ENCODE data around the gene SIRT6. TPM values are rescaled to one million over a fixed set of nuclear protein-coding genes. Genes with fewer than 3 reads are reported as not detected.
"Not testable (repeated sequence)": the region's sequence is repeated elsewhere in the genome, so short reads cannot be mapped to it uniquely, and the experiment has no call there.

The SIRT6 gene
- total RNA-seq, 2 donors from 2014 or later: 13.2 to 54.1 TPM

DNA sequence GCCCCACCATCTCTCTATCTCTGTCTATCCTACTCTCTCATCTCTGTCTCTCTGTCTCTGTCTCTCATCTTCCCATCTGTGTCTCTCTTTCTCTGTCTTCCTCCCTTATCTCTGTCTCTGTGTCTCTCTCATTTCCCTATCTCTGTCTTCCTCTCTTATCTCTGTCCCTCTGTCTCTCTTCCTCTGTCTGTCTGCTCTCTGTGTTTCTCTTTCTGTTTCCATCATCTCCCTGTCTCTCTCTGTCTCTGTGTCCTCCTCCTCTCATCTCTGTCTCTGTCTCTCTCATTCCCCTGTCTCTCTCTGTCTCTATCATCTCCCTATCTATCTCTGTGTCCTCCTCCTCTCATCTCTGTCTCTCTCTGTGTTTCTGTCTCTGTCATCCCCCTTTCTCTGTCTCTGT lies 45.4 kb upstream of the SIRT6 start:
- H3K27ac ChIP-seq: no peak overlapping the region
- ATAC-seq (no peak), DNase-seq (no peak)
- no peak overlapping the region for H3K4me3 ChIP-seq
- H3K36me3 ChIP-seq (replicated peaks in 1 of 2; ENCODE audit: insufficient read depth in 1 of 2, low read depth in 2 of 2): no peaks in the 10 kb centered on the region
- intact Hi-C loops (cut with DNase I): no loop called here
- TF ChIP-seq POLR2A (IDR thresholded peaks at IDR 0.05): no peak
- TF ChIP-seq, protein P1, sequence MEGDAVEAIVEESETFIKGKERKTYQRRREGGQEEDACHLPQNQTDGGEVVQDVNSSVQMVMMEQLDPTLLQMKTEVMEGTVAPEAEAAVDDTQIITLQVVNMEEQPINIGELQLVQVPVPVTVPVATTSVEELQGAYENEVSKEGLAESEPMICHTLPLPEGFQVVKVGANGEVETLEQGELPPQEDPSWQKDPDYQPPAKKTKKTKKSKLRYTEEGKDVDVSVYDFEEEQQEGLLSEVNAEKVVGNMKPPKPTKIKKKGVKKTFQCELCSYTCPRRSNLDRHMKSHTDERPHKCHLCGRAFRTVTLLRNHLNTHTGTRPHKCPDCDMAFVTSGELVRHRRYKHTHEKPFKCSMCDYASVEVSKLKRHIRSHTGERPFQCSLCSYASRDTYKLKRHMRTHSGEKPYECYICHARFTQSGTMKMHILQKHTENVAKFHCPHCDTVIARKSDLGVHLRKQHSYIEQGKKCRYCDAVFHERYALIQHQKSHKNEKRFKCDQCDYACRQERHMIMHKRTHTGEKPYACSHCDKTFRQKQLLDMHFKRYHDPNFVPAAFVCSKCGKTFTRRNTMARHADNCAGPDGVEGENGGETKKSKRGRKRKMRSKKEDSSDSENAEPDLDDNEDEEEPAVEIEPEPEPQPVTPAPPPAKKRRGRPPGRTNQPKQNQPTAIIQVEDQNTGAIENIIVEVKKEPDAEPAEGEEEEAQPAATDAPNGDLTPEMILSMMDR (IDR thresholded peaks at IDR 0.05): no peak
- H3K27me3 ChIP-seq: peaks cover 0 to 6% of the 10 kb centered on the region in 2 donors
- no peaks in the 10 kb centered on the region for H3K9me3 ChIP-seq
- no peaks in the 10 kb centered on the region for H3K4me1 ChIP-seq

DNA sequence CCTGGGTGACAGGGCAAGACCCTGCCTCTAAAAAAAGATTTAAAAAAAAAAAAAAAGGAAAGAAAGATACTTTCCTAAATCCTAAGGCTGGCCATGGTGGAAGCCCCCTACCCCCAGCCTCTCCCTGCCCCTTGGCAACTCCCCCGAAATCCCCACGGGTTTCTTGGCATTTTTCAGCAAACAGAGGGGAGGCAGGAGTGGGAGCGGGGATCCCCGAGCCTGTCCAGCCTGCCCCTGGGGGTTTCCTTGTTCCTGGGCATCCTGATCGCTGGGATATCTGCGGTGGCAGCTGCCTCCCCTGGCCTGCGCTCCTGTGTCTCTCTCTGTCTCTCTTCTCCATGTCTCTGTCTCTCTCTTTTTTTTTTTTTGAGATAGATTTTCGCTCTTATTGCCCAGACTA lies 43.5 kb upstream of the SIRT6 start:
- Histone ChIP-seq H3K27me3 (peaks cover 0 to 6% of the 10 kb centered on the region in 2 donors), H3K9me3 (no peaks in the 10 kb centered on the region), H3K4me3 (no peak overlapping the region), H3K4me1 (no peaks in the 10 kb centered on the region), H3K27ac (no peak overlapping the region), H3K36me3 (replicated peaks in 1 of 2; ENCODE audit: insufficient read depth in 1 of 2, low read depth in 2 of 2) (no peaks in the 10 kb centered on the region)
- intact Hi-C loops (cut with DNase I): no loop called here
- WGBS, 2 donors: 66 to 73% methylated on average over 8 of the region's 8 CpGs
- ATAC-seq (no peak), DNase-seq (no peak)
- TF ChIP-seq POLR2A (IDR thresholded peaks at IDR 0.05): no peak
- TF ChIP-seq, protein P1 (IDR thresholded peaks at IDR 0.05): no peak

DNA sequence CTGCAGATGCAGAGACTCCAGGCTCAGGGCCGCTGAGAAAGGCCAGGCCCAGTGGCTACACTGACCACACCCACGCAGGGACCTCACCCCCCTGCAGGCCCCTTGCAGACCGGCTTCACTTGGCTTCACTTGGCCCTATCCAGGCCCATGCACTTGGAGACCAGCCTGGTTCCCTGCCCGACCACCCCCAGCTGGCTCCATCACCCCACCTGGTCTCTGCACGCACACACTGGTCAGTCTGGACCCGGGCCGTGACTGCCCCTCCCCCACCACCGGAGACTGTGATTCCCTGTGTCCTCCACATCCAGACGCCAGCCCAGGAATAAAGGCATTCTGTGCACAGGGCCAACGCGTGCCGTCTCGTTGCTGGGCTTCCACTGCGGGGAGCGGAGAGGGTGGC lies 42.1 kb upstream of the SIRT6 start:
- Histone ChIP-seq H3K27me3 (peaks cover 0 to 6% of the 10 kb centered on the region in 2 donors), H3K9me3 (no peaks in the 10 kb centered on the region), H3K27ac (no peak overlapping the region), H3K4me1 (no peaks in the 10 kb centered on the region), H3K36me3 (replicated peaks in 1 of 2; ENCODE audit: insufficient read depth in 1 of 2, low read depth in 2 of 2) (no peaks in the 10 kb centered on the region), H3K4me3 (no peak overlapping the region)
- intact Hi-C loops (cut with DNase I): no loop called here
- TF ChIP-seq, protein P1 (IDR thresholded peaks at IDR 0.05): no peak
- TF ChIP-seq POLR2A (IDR thresholded peaks at IDR 0.05): no peak
- no peak for DNase-seq
- ATAC-seq: no peak
- 63 to 71% methylated on average over 11 to 15 of the region's 15 CpGs for WGBS, 2 donors

DNA sequence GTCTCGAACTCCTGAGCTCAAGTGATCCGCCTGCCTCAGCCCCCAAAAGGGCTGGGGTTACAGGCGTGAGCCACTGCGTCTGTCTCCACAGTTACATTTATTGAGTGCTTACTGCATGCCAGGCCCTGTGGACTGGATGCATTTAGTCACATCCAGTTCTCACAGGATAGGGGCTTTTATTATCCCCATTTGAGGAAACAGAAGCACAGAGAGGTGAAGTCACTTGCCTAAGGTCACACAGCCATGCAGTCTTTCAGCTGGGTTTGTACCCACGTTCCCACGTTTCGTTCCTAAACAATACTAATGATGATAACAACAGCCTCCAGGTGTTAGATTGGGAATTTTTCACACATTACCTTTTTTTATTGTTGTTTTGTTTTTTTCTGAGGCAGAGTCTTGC lies 37.8 kb upstream of the SIRT6 start:
- H3K36me3 ChIP-seq (replicated peaks in 1 of 2; ENCODE audit: insufficient read depth in 1 of 2, low read depth in 2 of 2): no peaks in the 10 kb centered on the region
- no peak overlapping the region for H3K4me3 ChIP-seq
- H3K27ac ChIP-seq: no peak overlapping the region
- H3K4me1 ChIP-seq: no peaks in the 10 kb centered on the region
- 69 to 70% methylated on average over 7 of the region's 7 CpGs for WGBS, 2 donors
- H3K27me3 ChIP-seq: no peaks in the 10 kb centered on the region
- no peaks in the 10 kb centered on the region for H3K9me3 ChIP-seq
- intact Hi-C loops (cut with DNase I): no loop called here
- DNase-seq (peak in 2 of 4 donors; percentile 45 to 46), ATAC-seq (peak; percentile 60)
- TF ChIP-seq, protein P1 (IDR thresholded peaks at IDR 0.05): no peak
- TF ChIP-seq POLR2A (IDR thresholded peaks at IDR 0.05): no peak

DNA sequence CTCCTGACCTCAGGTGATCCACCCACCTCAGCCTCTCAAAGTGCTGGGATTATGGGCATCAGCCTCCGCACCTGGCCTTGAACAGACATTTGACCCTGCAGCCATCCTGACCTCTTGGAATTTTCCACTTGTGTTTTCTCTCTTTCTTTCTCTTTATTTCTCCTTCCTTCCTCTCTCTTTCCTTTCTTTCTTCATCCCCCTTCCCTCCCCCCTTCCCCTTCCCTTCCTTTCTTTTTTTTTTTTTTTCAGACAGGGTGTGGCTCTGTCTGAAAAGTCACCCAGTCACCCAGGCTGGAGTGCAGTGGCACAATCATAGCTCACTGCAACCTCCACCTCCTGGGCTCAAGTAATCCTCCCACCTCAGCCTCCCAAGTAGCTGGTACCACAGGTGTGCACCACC lies 36.2 kb upstream of the SIRT6 start:
- DNase-seq; intact Hi-C loops (cut with DNase I); H3K27me3 ChIP-seq; ATAC-seq; H3K36me3 ChIP-seq (replicated peaks in 1 of 2; ENCODE audit: insufficient read depth in 1 of 2, low read depth in 2 of 2); H3K4me3 ChIP-seq; H3K27ac ChIP-seq; H3K9me3 ChIP-seq; H3K4me1 ChIP-seq: not testable (repeated sequence)
- 94 to 100% methylated on average over 1 of the region's 1 CpG for WGBS, 2 donors
